Neural progenitor cell (in vitro differentiated cells): ENCODE results near the gene CEP55. TPM values are rescaled to one million over a fixed set of nuclear protein-coding genes. Genes with fewer than 3 reads are reported as not detected.
A peak's percentile ranks its signal among the peaks of the same experiment; 100 is the strongest.

ENCODE experiments used
- DNase-seq: peaks from one replicate; pipeline ENCODE4 v3.0.0-alpha.2; 2016; ENCODE audit warnings: low spot score
- H2AFZ ChIP-seq: fragments of 200-600 bp; sonication (generic); replicated peaks from 2 replicates; pipeline ENCODE4 v1.6.1; 2016; ENCODE audit warnings: antibody characterized with exemption
- H3F3A ChIP-seq: fragments of 200-600 bp; sonication (generic); 2 replicates; pipeline ENCODE4 v1.6.1; 2016; ENCODE audit warnings: antibody characterized with exemption, low read depth
- H3K27ac ChIP-seq: fragments of 200-600 bp; sonication (generic); 2 replicates; pipeline ENCODE4 v1.5.1; 2016; ENCODE audit warnings: mild to moderate bottlenecking
- H3K27me3 ChIP-seq: fragments of 200-600 bp; sonication (generic); 2 replicates; pipeline ENCODE4 v1.6.1; 2016; ENCODE audit warnings: mild to moderate bottlenecking, moderate library complexity
- H3K36me3 ChIP-seq: fragments of 200-600 bp; sonication (generic); 2 replicates; pipeline ENCODE4 v1.5.1; 2016
- H3K4me1 ChIP-seq: fragments of 200-600 bp; sonication (generic); 2 replicates; pipeline ENCODE4 v1.6.1; 2016; ENCODE audit warnings: mixed run types
- H3K4me2 ChIP-seq: fragments of 200-600 bp; sonication (generic); 2 replicates; pipeline ENCODE4 v1.6.1; 2016
- H3K4me3 ChIP-seq: fragments of 200-600 bp; sonication (generic); 2 replicates; pipeline ENCODE4 v1.5.1; 2016
- H3K79me2 ChIP-seq: fragments of 200-600 bp; sonication (generic); 2 replicates; pipeline ENCODE4 v1.6.1; 2016; ENCODE audit warnings: low read depth
- H3K9ac ChIP-seq: fragments of 200-600 bp; sonication (generic); 2 replicates; pipeline ENCODE4 v1.6.1; 2016
- H3K9me3 ChIP-seq: fragments of 200-600 bp; sonication (generic); 2 replicates; pipeline ENCODE4 v1.5.1; 2016; ENCODE audit warnings: low read depth
- H4K20me1 ChIP-seq: fragments of 200-600 bp; sonication (generic); 2 replicates; pipeline ENCODE4 v1.6.1; 2016; ENCODE audit warnings: low read depth
- H3K27ac Mint-ChIP-seq: 3 replicates; pipeline ENCODE4 v1.8.0; 2021; ENCODE audit warnings: mixed read lengths
- H3K27me3 Mint-ChIP-seq: 2 replicates; pipeline ENCODE4 v1.8.0; 2022; ENCODE audit warnings: low read depth, mild to moderate bottlenecking, inconsistent platforms, moderate library complexity, mixed read lengths; ENCODE audit not compliant: insufficient read depth
- H3K36me3 Mint-ChIP-seq: 3 replicates; pipeline ENCODE4 v1.8.0; 2021; ENCODE audit warnings: mixed read lengths
- H3K4me1 Mint-ChIP-seq: 3 replicates; pipeline ENCODE4 v1.8.0; 2021; ENCODE audit warnings: mixed read lengths
- H3K4me3 Mint-ChIP-seq: 3 replicates; pipeline ENCODE4 v1.8.0; 2021; ENCODE audit warnings: mild to moderate bottlenecking, moderate library complexity, mixed read lengths
- H3K9me3 Mint-ChIP-seq: 3 replicates; pipeline ENCODE4 v1.8.0; 2020; ENCODE audit warnings: mixed read lengths
- EZH2 ChIP-seq: fragments of 200-600 bp; sonication (generic); IDR thresholded peaks from 2 replicates; pipeline ENCODE4 v1.6.1; 2017; ENCODE audit warnings: antibody characterized with exemption, mild to moderate bottlenecking, moderate library complexity
- EZH2phosphoT487 ChIP-seq: fragments of 200-600 bp; sonication (generic); IDR thresholded peaks from 2 replicates; pipeline ENCODE4 v1.6.1; 2017; ENCODE audit warnings: antibody characterized with exemption
- total RNA-seq: library from RNA; depleted of rRNA; stranded (reverse); fragments of >200 nt; gene quantifications from 2 replicates; pipeline ENCODE4 v1.2.3, GENCODE V29; 2015; ENCODE audit warnings: low replicate concordance
- TF ChIP-seq, protein P1 (sequence below): fragments of 200-600 bp; sonication (generic); IDR thresholded peaks from 2 replicates; pipeline ENCODE4 v1.5.1; 2017; ENCODE audit warnings: antibody characterized with exemption, mild to moderate bottlenecking

CEP55 gene
- total RNA-seq, 1 donor from 2014 or later: 57.7 TPM

DNA sequence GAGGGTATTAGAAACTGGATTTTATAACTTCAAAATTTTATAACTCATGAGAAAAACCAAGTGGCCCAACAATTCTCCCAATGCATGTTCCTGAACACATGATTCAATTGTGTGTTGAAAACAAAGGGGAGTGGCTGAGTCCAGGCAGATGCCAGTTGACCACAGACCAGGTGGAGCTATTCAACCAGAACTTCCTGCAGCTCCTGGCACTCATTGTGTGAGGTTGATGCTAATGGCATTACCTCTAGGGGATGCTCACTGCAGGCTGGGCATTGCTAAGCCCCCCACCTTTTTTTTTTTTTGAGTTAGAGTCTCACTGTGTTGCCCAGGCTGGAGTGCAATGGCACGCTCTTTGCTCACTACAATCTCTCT lies 34.6 kb upstream of the CEP55 start:
- no peak overlapping the region for H3K9ac ChIP-seq
- no peak overlapping the region for H3K27ac ChIP-seq
- H3K36me3 Mint-ChIP-seq: no peaks in the 10 kb centered on the region
- H3K36me3 ChIP-seq: no peaks in the 10 kb centered on the region
- H3K27me3 Mint-ChIP-seq: peaks cover 4% of the 10 kb centered on the region
- H3K9me3 Mint-ChIP-seq: no peaks in the 10 kb centered on the region
- H3F3A ChIP-seq: no peaks in the 10 kb centered on the region
- no peaks in the 10 kb centered on the region for H3K79me2 ChIP-seq
- H2AFZ ChIP-seq: no peak overlapping the region
- no peaks in the 10 kb centered on the region for H3K9me3 ChIP-seq
- no peaks in the 10 kb centered on the region for H4K20me1 ChIP-seq
- no peak overlapping the region for H3K27ac Mint-ChIP-seq
- no peak overlapping the region for H3K4me3 Mint-ChIP-seq
- no peak overlapping the region for H3K4me2 ChIP-seq
- H3K4me1 ChIP-seq: no peaks in the 10 kb centered on the region
- no peaks in the 10 kb centered on the region for H3K27me3 ChIP-seq
- DNase-seq: no peak
- no peak overlapping the region for H3K4me3 ChIP-seq
- TF ChIP-seq, protein P1, sequence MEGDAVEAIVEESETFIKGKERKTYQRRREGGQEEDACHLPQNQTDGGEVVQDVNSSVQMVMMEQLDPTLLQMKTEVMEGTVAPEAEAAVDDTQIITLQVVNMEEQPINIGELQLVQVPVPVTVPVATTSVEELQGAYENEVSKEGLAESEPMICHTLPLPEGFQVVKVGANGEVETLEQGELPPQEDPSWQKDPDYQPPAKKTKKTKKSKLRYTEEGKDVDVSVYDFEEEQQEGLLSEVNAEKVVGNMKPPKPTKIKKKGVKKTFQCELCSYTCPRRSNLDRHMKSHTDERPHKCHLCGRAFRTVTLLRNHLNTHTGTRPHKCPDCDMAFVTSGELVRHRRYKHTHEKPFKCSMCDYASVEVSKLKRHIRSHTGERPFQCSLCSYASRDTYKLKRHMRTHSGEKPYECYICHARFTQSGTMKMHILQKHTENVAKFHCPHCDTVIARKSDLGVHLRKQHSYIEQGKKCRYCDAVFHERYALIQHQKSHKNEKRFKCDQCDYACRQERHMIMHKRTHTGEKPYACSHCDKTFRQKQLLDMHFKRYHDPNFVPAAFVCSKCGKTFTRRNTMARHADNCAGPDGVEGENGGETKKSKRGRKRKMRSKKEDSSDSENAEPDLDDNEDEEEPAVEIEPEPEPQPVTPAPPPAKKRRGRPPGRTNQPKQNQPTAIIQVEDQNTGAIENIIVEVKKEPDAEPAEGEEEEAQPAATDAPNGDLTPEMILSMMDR: no peak
- TF ChIP-seq EZH2phosphoT487: no peak
- TF ChIP-seq EZH2: no peak
- peaks cover 52% of the 10 kb centered on the region for H3K4me1 Mint-ChIP-seq

DNA sequence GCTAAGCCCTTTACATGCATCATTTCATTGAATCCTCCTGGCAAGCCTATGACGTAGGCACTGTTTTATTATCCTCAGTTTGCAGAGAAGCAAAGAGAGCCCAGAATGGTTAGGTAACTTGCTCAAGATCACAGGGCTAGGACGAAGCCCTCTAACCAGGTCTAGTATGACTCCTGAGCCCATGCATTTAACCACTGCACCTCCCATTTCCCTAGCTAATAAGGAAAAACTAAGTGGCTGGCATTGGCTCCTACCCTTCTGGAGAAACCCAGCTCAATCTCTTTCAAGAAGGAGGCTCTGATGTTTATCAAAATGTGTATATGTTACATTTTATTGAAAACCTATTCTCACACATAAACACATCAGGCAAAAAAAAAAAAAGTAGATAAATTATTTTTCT lies 34.0 kb upstream of the CEP55 start:
- no peak overlapping the region for H3K4me3 Mint-ChIP-seq
- peaks cover 4% of the 10 kb centered on the region for H3K27me3 Mint-ChIP-seq
- Histone ChIP-seq H3K9ac (no peak overlapping the region), H3F3A (no peaks in the 10 kb centered on the region), H4K20me1 (no peaks in the 10 kb centered on the region), H2AFZ (no peak overlapping the region), H3K4me3 (no peak overlapping the region), H3K79me2 (no peaks in the 10 kb centered on the region), H3K4me1 (no peaks in the 10 kb centered on the region), H3K27ac (no peak overlapping the region), H3K27me3 (no peaks in the 10 kb centered on the region), H3K36me3 (no peaks in the 10 kb centered on the region), H3K9me3 (no peaks in the 10 kb centered on the region), H3K4me2 (no peak overlapping the region)
- H3K9me3 Mint-ChIP-seq: no peaks in the 10 kb centered on the region
- peak overlapping the region; percentile 83 for H3K27ac Mint-ChIP-seq
- no peaks in the 10 kb centered on the region for H3K36me3 Mint-ChIP-seq
- H3K4me1 Mint-ChIP-seq: peaks cover 48% of the 10 kb centered on the region
- TF ChIP-seq, protein P1: no peak
- no peak for TF ChIP-seq EZH2
- no peak for TF ChIP-seq EZH2phosphoT487
- no peak for DNase-seq

DNA sequence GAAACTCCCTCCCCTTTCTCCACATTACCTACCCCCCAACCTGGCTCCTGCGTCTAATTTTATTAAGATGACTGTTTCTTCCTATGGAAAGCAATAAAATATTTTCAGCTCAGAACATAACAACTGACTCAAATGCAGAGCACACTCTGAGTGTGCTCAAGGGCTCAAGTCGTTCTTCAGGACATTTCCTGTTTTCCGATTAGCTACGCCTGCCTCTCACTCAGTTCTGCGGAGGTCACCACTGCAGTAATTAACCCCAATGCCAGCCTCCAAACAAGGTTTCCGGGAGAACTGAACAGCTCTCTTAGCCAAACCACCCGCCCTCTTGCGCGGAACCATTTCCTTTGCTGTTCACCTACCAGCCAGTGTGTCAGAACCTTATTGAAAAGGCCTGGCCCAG lies 33.5 kb upstream of the CEP55 start:
- Histone ChIP-seq H3K9ac (no peak overlapping the region), H3F3A (no peaks in the 10 kb centered on the region), H3K4me2 (no peak overlapping the region), H3K36me3 (no peaks in the 10 kb centered on the region), H3K27ac (no peak overlapping the region), H3K9me3 (no peaks in the 10 kb centered on the region), H4K20me1 (no peaks in the 10 kb centered on the region), H3K27me3 (no peaks in the 10 kb centered on the region), H3K4me1 (no peaks in the 10 kb centered on the region), H3K4me3 (no peak overlapping the region), H3K79me2 (no peaks in the 10 kb centered on the region), H2AFZ (no peak overlapping the region)
- Mint-ChIP-seq H3K27me3 (peaks cover 4% of the 10 kb centered on the region), H3K36me3 (no peaks in the 10 kb centered on the region), H3K4me3 (no peak overlapping the region), H3K27ac (no peak overlapping the region), H3K9me3 (no peaks in the 10 kb centered on the region), H3K4me1 (peaks cover 47% of the 10 kb centered on the region)
- DNase-seq: no peak
- TF ChIP-seq, protein P1: no peak
- TF ChIP-seq EZH2: no peak
- no peak for TF ChIP-seq EZH2phosphoT487
